NB4 (cell line): Measurements from ENCODE around the gene PLEKHF1.
"Not testable (repeated sequence)": the region's sequence is repeated elsewhere in the genome, so short reads cannot be mapped to it uniquely, and the experiment has no call there.

Experiments
- MYC ChIP-seq: IDR thresholded peaks from 2 replicates; pipeline ENCODE4 v1.6.1; 2011; ENCODE audit warnings: low read depth, low read length
- POLR2A ChIP-seq: IDR thresholded peaks from 2 replicates; pipeline ENCODE4 v1.6.1; 2011; ENCODE audit warnings: mild to moderate bottlenecking; ENCODE audit not compliant: insufficient read length; ENCODE audit errors: extremely low read depth
- TF ChIP-seq, protein P1 (sequence below): IDR thresholded peaks from one replicate; pipeline ENCODE4 v1.5.1; 2012; ENCODE audit warnings: low read depth, low read length
- TF ChIP-seq, protein P2 (sequence below): IDR thresholded peaks from 2 replicates; pipeline ENCODE4 v1.6.1; 2011; ENCODE audit warnings: low read depth, low read length

DNA sequence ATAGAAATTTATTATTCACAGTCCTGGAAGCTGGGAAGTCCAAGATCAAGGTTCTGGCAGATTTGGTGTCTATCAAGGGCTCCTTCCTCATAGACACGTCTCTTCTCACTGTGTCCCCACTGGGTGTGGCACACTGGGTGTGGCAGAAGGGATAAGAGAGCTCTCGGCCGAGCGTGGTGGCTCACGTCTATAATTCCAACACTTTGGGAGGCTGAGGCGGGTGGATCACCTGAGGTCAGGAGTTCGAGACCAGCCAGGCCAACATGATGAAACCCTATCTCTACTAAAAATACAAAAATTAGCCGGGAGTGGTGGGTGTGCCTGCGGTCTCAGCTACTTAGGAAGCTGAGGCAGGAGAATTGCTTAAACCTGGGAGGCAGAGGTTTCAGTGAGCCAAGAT is 38.4 kb upstream of the PLEKHF1 start:
- TF ChIP-seq, protein P1, sequence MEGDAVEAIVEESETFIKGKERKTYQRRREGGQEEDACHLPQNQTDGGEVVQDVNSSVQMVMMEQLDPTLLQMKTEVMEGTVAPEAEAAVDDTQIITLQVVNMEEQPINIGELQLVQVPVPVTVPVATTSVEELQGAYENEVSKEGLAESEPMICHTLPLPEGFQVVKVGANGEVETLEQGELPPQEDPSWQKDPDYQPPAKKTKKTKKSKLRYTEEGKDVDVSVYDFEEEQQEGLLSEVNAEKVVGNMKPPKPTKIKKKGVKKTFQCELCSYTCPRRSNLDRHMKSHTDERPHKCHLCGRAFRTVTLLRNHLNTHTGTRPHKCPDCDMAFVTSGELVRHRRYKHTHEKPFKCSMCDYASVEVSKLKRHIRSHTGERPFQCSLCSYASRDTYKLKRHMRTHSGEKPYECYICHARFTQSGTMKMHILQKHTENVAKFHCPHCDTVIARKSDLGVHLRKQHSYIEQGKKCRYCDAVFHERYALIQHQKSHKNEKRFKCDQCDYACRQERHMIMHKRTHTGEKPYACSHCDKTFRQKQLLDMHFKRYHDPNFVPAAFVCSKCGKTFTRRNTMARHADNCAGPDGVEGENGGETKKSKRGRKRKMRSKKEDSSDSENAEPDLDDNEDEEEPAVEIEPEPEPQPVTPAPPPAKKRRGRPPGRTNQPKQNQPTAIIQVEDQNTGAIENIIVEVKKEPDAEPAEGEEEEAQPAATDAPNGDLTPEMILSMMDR = not testable (repeated sequence)
- TF ChIP-seq POLR2A, MYC: not testable (repeated sequence)
- TF ChIP-seq, protein P2, sequence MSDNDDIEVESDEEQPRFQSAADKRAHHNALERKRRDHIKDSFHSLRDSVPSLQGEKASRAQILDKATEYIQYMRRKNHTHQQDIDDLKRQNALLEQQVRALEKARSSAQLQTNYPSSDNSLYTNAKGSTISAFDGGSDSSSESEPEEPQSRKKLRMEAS = not testable (repeated sequence)
